Neuronal stem cell (in vitro differentiated cells): ENCODE measurements around the gene PLEKHN1.
A peak's percentile ranks its signal among the peaks of the same experiment; 100 is the strongest.

Source experiments
- DNase-seq: peaks from one replicate; pipeline ENCODE4 v3.0.0-alpha.2; 2013; ENCODE audit warnings: low spot score
- H2AFZ ChIP-seq: one replicate; pipeline ENCODE4 v1.6.1; 2013; ENCODE audit warnings: mild to moderate bottlenecking, low read length, inconsistent platforms
- H2AK5ac ChIP-seq: 2 replicates; pipeline ENCODE4 v1.6.1; 2013; ENCODE audit warnings: low read depth, mild to moderate bottlenecking, inconsistent platforms, low read length, moderate library complexity, mixed read lengths
- H2BK120ac ChIP-seq: 2 replicates; pipeline ENCODE4 v1.6.1; 2013; ENCODE audit warnings: low read depth, mild to moderate bottlenecking, inconsistent platforms, low read length, moderate library complexity, mixed read lengths
- H2BK12ac ChIP-seq: one replicate; pipeline ENCODE4 v1.6.1; 2013; ENCODE audit warnings: low read length, inconsistent platforms
- H2BK15ac ChIP-seq: 2 replicates; pipeline ENCODE4 v1.6.1; 2013; ENCODE audit warnings: mild to moderate bottlenecking, low read length, inconsistent platforms, mixed read lengths
- H2BK5ac ChIP-seq: one replicate; pipeline ENCODE4 v1.6.1; 2013; ENCODE audit warnings: inconsistent platforms, mild to moderate bottlenecking, low read length, moderate library complexity
- H3K14ac ChIP-seq: one replicate; pipeline ENCODE4 v1.6.1; 2013; ENCODE audit warnings: low read length, inconsistent platforms
- H3K18ac ChIP-seq: 2 replicates; pipeline ENCODE4 v1.6.1; 2013; ENCODE audit warnings: low read length, inconsistent platforms
- H3K23ac ChIP-seq: 2 replicates; pipeline ENCODE4 v1.6.1; 2013; ENCODE audit warnings: low read depth, mild to moderate bottlenecking, mixed read lengths, low read length, inconsistent platforms; ENCODE audit not compliant: poor library complexity
- H3K27ac ChIP-seq: replicated peaks from 3 replicates; pipeline ENCODE4 v1.5.1; 2013; ENCODE audit warnings: low read length, inconsistent platforms
- H3K27me3 ChIP-seq, 3 experiments: 2 replicates each; pipeline ENCODE4 v1.6.1; 2013; ENCODE audit warnings: low read length in 3 of 3, mild to moderate bottlenecking in 2 of 3, inconsistent platforms in 1 of 3, low read depth in 1 of 3, mixed read lengths in 1 of 3, moderate library complexity in 1 of 3; ENCODE audit not compliant: control insufficient read depth in 3 of 3, insufficient read depth in 3 of 3
- H3K36me3 ChIP-seq, 2 donors: replicated peaks in 1 of 2; 2 replicates each; pipeline ENCODE4 v1.6.1; 2013; ENCODE audit warnings: low read length in 2 of 2; ENCODE audit not compliant: control insufficient read depth in 2 of 2, insufficient read depth in 2 of 2
- H3K4ac ChIP-seq: 2 replicates; pipeline ENCODE4 v1.6.1; 2013; ENCODE audit warnings: inconsistent platforms, mild to moderate bottlenecking, low read length, moderate library complexity
- H3K4me1 ChIP-seq, 2 donors: 1 replicate in 1 of 2; 2 replicates in 1 of 2; pipeline ENCODE4 v1.6.1; 2013; ENCODE audit warnings: low read length in 2 of 2, low read depth in 1 of 2; ENCODE audit not compliant: control insufficient read depth in 2 of 2, insufficient read depth in 1 of 2
- H3K4me2 ChIP-seq: one replicate; pipeline ENCODE4 v1.6.1; 2013; ENCODE audit warnings: mild to moderate bottlenecking, low read length, inconsistent platforms; ENCODE audit not compliant: insufficient read depth, poor library complexity, severe bottlenecking
- H3K4me3 ChIP-seq, 2 donors: 2 replicates each; pipeline ENCODE4 v1.5.1; 2013; ENCODE audit warnings: low read length in 2 of 2, mild to moderate bottlenecking in 2 of 2, inconsistent platforms in 1 of 2, moderate library complexity in 1 of 2
- H3K79me1 ChIP-seq: one replicate; pipeline ENCODE4 v1.6.1; 2013; ENCODE audit warnings: low read depth, mild to moderate bottlenecking, inconsistent platforms, low read length, moderate library complexity
- H3K9ac ChIP-seq: one replicate; pipeline ENCODE4 v1.6.1; 2013; ENCODE audit warnings: mild to moderate bottlenecking, low read depth, low read length, inconsistent platforms; ENCODE audit not compliant: poor library complexity
- H3K9me3 ChIP-seq, 2 donors: replicated peaks in 1 of 2; 2 replicates each; pipeline versions ENCODE3 to v1.6.1; 2013; ENCODE audit warnings: low read length in 2 of 2, mild to moderate bottlenecking in 2 of 2, inconsistent platforms in 1 of 2, low read depth in 1 of 2, mixed read lengths in 1 of 2, moderate library complexity in 1 of 2; ENCODE audit not compliant: control insufficient read depth in 2 of 2, insufficient read depth in 1 of 2
- H4K8ac ChIP-seq: one replicate; pipeline ENCODE4 v1.6.1; 2013; ENCODE audit warnings: low read depth, mild to moderate bottlenecking, inconsistent platforms, low read length, moderate library complexity
- H4K91ac ChIP-seq: one replicate; pipeline ENCODE4 v1.6.1; 2013; ENCODE audit warnings: low read length, low read depth, mild to moderate bottlenecking, inconsistent platforms; ENCODE audit not compliant: poor library complexity
- WGBS, 2 donors: extraction: QIAGEN DNeasy Blood & Tissue Kit; methylation state at CpG; one replicate each; pipeline ENCODE4 v1.1.7; 2013; ENCODE audit warnings: missing lambda C conversion rate in 2 of 2, mixed read lengths in 1 of 2; ENCODE audit not compliant: insufficient read length in 2 of 2, insufficient replicate concordance in 1 of 2; ENCODE audit errors: extremely low coverage in 2 of 2; 5-methylcytosine and 5-hydroxymethylcytosine counted together

PLEKHN1 gene

DNA sequence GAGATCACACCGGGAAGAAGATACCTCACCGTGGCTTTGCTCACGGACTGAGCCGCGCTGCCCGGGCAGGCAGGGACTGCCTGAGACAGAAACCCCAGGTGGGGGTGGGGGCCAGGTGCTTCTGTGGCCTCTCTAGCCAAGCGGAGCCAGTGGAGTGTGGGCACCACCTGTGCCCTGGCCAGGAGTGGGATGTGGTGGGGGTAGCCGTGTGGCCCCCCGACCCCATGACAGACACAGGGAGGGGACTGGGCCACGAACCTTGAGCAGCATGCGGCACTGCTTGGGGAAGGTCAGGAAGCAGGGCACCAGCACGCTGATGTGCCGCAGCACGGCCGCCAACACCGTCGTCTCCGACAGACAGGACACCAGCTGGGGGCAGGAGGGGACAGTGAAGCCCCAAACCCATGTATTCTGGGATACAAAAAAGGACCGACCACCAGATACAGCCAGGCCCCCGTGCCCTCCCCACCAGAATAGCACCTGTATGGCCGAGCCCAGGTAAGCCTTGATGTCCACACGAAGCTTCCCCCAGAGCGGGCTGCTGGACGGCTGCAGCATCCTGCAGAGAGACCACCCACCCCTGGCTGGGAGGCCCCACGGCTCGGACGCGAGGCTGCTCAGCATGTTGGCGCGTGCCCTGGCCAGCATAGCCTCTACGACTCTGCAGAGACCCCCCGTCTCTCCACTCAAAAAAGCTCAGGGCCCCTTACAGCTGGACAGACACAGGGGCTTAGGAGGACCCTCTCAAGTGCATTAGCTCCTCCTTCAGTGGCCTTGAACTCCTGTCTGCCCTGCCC, 12.6 kb upstream of the PLEKHN1 start:
- Histone ChIP-seq H2BK15ac (no peak overlapping the region), H3K36me3 (peaks cover 59 to 86% of the 10 kb centered on the region in 2 donors), H2BK12ac (no peak overlapping the region), H3K4me1 (no peaks in the 10 kb centered on the region), H3K27me3 (no peaks in the 10 kb centered on the region), H2BK5ac (no peak overlapping the region), H3K79me1 (peaks cover 8% of the 10 kb centered on the region), H2BK120ac (no peak overlapping the region), H3K4ac (no peak overlapping the region), H4K8ac (peak overlapping the region; percentile 65), H3K9ac (no peak overlapping the region), H3K14ac (no peak overlapping the region), H3K9me3 (peaks cover 0 to 2% of the 10 kb centered on the region in 2 donors), H2AFZ (no peak overlapping the region), H3K27ac (no peak overlapping the region), H3K4me2 (peak overlapping the region; percentile 2), H3K18ac (no peak overlapping the region), H3K4me3 (peak overlapping the region in 1 of 2 donors; percentile 11), H2AK5ac (no peak overlapping the region), H3K23ac (no peak overlapping the region), H4K91ac (no peak overlapping the region)
- no CpG with 5 or more reads among the region's 32 CpGs for WGBS, 2 donors
- no peak for DNase-seq

- H4K8ac ChIP-seq = no peak overlapping the region
- H3K18ac ChIP-seq = no peak overlapping the region
- WGBS, 2 donors = no CpG with 5 or more reads among the region's 13 CpGs
- no peaks in the 10 kb centered on the region for H3K4me1 ChIP-seq
- H3K27ac ChIP-seq = no peak overlapping the region
- no peak overlapping the region for H2BK12ac ChIP-seq
- H3K27me3 ChIP-seq = peaks cover 0 to 7% (median 4%) of the 10 kb centered on the region in 3 experiments
- peaks cover 47 to 74% of the 10 kb centered on the region in 2 donors for H3K36me3 ChIP-seq
- no peak overlapping the region for H2BK15ac ChIP-seq
- DNase-seq = no peak
- H3K9ac ChIP-seq = no peak overlapping the region
- no peak overlapping the region for H3K4me3 ChIP-seq
- H3K79me1 ChIP-seq = peaks cover 10% of the 10 kb centered on the region
- no peak overlapping the region for H2AFZ ChIP-seq
- H3K4me2 ChIP-seq = no peak overlapping the region
- no peak overlapping the region for H3K14ac ChIP-seq
- no peak overlapping the region for H3K4ac ChIP-seq
- H2BK120ac ChIP-seq = no peak overlapping the region
- H3K9me3 ChIP-seq = peaks cover 0 to 2% of the 10 kb centered on the region in 2 donors
- H2BK5ac ChIP-seq = no peak overlapping the region
- H3K23ac ChIP-seq = peak overlapping the region; percentile 55
- H4K91ac ChIP-seq = no peak overlapping the region
- no peak overlapping the region for H2AK5ac ChIP-seq
Measured at GRCh38 chr1:954927-955326, 11.4 kb upstream of the PLEKHN1 start.

DNA sequence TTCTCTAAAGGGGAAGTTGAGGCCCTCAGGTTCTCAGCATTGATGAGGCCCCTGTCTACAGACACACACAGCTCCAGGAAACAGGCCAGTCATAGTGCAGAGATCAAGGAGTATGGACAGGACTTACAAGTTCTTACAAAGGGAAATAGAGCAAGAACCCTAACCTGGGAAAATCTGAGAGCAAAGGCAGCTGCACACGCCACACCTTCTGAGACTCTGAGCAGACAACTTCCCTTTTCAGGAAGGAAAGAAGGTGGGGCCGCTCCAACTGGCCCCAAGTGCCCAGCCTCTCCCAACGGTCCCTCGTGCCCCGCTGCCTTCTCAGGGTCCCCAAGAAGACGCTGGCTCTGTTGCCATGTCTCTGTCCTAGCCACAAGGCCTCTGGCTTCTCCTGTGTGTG, 10.8 kb upstream of the PLEKHN1 start:
- no peak overlapping the region for H3K27ac ChIP-seq

GRCh38 chr1:956636-957035, 9.6 kb upstream of the PLEKHN1 start:
- H3K18ac ChIP-seq = no peak overlapping the region
- no peaks in the 10 kb centered on the region for H3K9me3 ChIP-seq
- H3K4me3 ChIP-seq = no peak overlapping the region
- WGBS, 2 donors = no CpG with 5 or more reads among the region's 11 CpGs
- H2BK15ac ChIP-seq = no peak overlapping the region
- no peak overlapping the region for H3K9ac ChIP-seq
- no peak overlapping the region for H3K4me2 ChIP-seq
- H2AK5ac ChIP-seq = no peak overlapping the region
- H3K27me3 ChIP-seq = peaks cover 0 to 19% (median 4%) of the 10 kb centered on the region in 3 experiments
- H4K91ac ChIP-seq = no peak overlapping the region
- no peak overlapping the region for H3K4ac ChIP-seq
- H3K79me1 ChIP-seq = peaks cover 12% of the 10 kb centered on the region
- H2BK12ac ChIP-seq = no peak overlapping the region
- H3K4me1 ChIP-seq = peaks cover 0 to 5% of the 10 kb centered on the region in 2 donors
- no peak overlapping the region for H2BK120ac ChIP-seq
- no peak overlapping the region for H2AFZ ChIP-seq
- H3K36me3 ChIP-seq = peaks cover 34 to 59% of the 10 kb centered on the region in 2 donors
- DNase-seq = no peak
- H3K27ac ChIP-seq = no peak overlapping the region
- no peak overlapping the region for H3K23ac ChIP-seq
- no peak overlapping the region for H3K14ac ChIP-seq
- no peak overlapping the region for H2BK5ac ChIP-seq
- H4K8ac ChIP-seq = no peak overlapping the region

More for the DNA sequence above, 10.8 kb upstream of the PLEKHN1 start:
- H3K79me1 ChIP-seq = peaks cover 10% of the 10 kb centered on the region
- peaks cover 41 to 68% of the 10 kb centered on the region in 2 donors for H3K36me3 ChIP-seq
- no peak overlapping the region for H4K8ac ChIP-seq
- H2BK15ac ChIP-seq = no peak overlapping the region
- no CpG with 5 or more reads among the region's 6 CpGs for WGBS, 2 donors
- H2BK12ac ChIP-seq = no peak overlapping the region
- H4K91ac ChIP-seq = no peak overlapping the region
- no peak overlapping the region for H3K14ac ChIP-seq
- H2AFZ ChIP-seq = no peak overlapping the region
- DNase-seq = no peak
- H3K27me3 ChIP-seq = peaks cover 0 to 11% (median 4%) of the 10 kb centered on the region in 3 experiments
- no peak overlapping the region for H2BK5ac ChIP-seq
- no peak overlapping the region for H2BK120ac ChIP-seq
- no peak overlapping the region for H3K4me3 ChIP-seq
- no peak overlapping the region for H3K9ac ChIP-seq
- no peaks in the 10 kb centered on the region for H3K4me1 ChIP-seq
- no peaks in the 10 kb centered on the region for H3K9me3 ChIP-seq
- H3K18ac ChIP-seq = no peak overlapping the region
- peak overlapping the region; percentile 55 for H3K23ac ChIP-seq
- no peak overlapping the region for H2AK5ac ChIP-seq
- no peak overlapping the region for H3K4ac ChIP-seq
- H3K4me2 ChIP-seq = no peak overlapping the region
